Fibroblast of mammary gland (primary cell): ENCODE results near the gene OR14J1.
"Not testable (repeated sequence)": the region's sequence is repeated elsewhere in the genome, so short reads cannot be mapped to it uniquely, and the experiment has no call there.

Experiments
- DNase-seq: peaks from one replicate; pipeline ENCODE4 v3.0.0-alpha.2; 2010; ENCODE audit warnings: low read depth
- H3K4me3 ChIP-seq: 2 replicates; pipeline ENCODE4 v1.5.1; 2011; ENCODE audit warnings: low read depth, mild to moderate bottlenecking, low read length, moderate library complexity; ENCODE audit not compliant: control insufficient read depth
- TF ChIP-seq, protein P1 (sequence below): conservative IDR thresholded peaks from 2 replicates; pipeline ENCODE4 v1.5.1; 2011; ENCODE audit warnings: low read depth, low read length, inconsistent platforms; ENCODE audit not compliant: control insufficient read depth, insufficient read depth

The OR14J1 gene

DNA sequence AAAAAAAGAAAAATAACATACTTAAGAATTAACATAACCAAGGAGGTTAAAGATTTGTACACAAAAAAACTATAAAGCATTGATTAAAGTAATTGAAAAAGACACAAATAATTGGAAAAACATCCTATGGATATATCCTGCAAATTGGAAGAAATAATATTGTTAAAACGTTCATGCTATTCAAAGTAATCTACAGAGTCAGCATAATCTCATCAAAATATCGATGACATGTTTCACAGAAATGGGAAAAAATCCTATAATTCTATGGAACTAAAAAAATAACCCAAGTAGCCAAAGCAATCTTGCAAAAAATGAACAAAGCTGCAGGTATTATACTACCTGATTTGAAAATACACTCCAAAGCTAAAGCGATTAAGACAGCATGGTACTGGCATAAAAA lies 43.9 kb downstream of the OR14J1 start:
- DNase-seq = no peak
- no peak overlapping the region for H3K4me3 ChIP-seq
- TF ChIP-seq, protein P1, sequence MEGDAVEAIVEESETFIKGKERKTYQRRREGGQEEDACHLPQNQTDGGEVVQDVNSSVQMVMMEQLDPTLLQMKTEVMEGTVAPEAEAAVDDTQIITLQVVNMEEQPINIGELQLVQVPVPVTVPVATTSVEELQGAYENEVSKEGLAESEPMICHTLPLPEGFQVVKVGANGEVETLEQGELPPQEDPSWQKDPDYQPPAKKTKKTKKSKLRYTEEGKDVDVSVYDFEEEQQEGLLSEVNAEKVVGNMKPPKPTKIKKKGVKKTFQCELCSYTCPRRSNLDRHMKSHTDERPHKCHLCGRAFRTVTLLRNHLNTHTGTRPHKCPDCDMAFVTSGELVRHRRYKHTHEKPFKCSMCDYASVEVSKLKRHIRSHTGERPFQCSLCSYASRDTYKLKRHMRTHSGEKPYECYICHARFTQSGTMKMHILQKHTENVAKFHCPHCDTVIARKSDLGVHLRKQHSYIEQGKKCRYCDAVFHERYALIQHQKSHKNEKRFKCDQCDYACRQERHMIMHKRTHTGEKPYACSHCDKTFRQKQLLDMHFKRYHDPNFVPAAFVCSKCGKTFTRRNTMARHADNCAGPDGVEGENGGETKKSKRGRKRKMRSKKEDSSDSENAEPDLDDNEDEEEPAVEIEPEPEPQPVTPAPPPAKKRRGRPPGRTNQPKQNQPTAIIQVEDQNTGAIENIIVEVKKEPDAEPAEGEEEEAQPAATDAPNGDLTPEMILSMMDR = no peak

DNA sequence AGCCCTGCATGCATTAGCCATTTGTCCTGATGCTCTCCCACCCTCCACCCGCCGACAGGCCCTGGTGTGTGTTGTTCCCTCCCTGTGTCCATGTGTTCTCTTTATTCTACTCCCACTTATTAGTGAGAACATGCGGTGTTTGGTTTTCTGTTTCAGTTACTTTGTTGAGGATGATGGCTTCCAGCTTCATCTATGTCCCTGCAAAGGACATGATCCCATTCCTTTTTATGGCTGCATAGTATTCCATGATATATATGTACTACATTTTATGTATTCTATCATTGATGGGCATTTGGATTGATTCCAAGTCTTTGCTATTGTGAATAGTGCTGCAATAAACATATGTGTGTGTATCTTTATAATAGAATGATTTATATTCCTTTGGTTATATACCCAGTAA lies 47.8 kb downstream of the OR14J1 start:
- not testable (repeated sequence) for DNase-seq, H3K4me3 ChIP-seq

DNA sequence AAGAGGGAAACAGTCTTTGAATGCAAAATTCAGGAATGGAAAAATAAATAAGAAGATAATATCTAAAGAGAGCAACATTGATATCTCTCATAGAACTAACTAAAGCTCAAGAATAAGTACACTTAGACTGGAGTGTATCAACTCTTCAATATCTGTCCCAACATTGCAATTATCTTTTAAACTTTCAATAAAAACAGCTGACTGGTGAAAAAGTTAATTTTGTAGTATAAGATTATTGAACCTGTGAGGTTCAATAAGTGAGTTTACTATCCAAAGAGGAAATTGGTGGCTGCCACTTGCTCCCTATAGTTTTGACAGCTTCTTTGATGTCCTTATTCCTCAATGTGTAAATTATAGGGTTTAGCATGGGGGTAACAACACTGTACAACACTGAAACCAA lies 53.5 kb downstream of the OR14J1 start:
- TF ChIP-seq, protein P1 = no peak
- no peak for DNase-seq
- H3K4me3 ChIP-seq = no peak overlapping the region

DNA sequence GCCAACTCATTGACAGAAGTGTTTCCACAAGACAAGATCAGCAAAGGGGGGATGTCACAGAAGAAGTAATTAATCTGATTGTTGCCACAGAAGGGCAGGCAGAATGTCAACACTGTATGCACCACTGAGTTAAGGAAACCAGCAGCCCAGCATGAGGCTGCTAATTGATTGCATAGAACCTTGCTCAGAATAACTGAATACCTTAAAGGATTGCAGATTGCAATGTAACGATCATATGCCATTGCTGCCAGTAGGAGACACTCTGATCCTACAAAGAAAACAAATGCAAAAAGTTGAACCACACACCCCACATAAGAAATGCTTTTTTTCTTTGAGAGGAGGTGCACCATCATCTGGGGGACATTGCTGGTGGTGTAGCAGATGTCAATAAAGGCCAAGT lies 54.1 kb downstream of the OR14J1 start:
- TF ChIP-seq, protein P1 = no peak
- no peak overlapping the region for H3K4me3 ChIP-seq
- no peak for DNase-seq
